SIG-M5 treated with dmso at 0.1 percent for 504 hours (cell line): ENCODE data around the gene SYNGAP1.
"Not testable (repeated sequence)": the region's sequence is repeated elsewhere in the genome, so short reads cannot be mapped to it uniquely, and the experiment has no call there.

Experiments
- DNase-seq: peaks from one replicate; lab custom pipeline; 2025; ENCODE audit not compliant: unreplicated experiment; lab: John Stamatoyannopoulos, UW

The SYNGAP1 gene

GRCh38 chr6:33419580-33420490 lies at the start of gene SYNGAP1:
SYNGAP1 (plus strand) TSS chr6:33420065; CDS start chr6:33420265, 200 bp downstream.
- DNase-seq = no peak

- not testable (repeated sequence) for DNase-seq
Observed at GRCh38 chr6:33371901-33372300, 48.0 kb upstream of the SYNGAP1 start.

- no peak for DNase-seq
Observed at GRCh38 chr6:33372526-33373123, 47.2 kb upstream of the SYNGAP1 start.

GRCh38 chr6:33373960-33374910 lies 45.6 kb upstream of the SYNGAP1 start:
- DNase-seq = no peak

- peak; percentile 50 for DNase-seq
Observed at GRCh38 chr6:33375143-33375671, 44.7 kb upstream of the SYNGAP1 start.

- no peak for DNase-seq
Observed at GRCh38 chr6:33377171-33377570, 42.7 kb upstream of the SYNGAP1 start.

- not testable (repeated sequence) for DNase-seq
Observed at GRCh38 chr6:33379184-33379583, 40.7 kb upstream of the SYNGAP1 start.

GRCh38 chr6:33380272-33380981 lies 39.4 kb upstream of the SYNGAP1 start:
- DNase-seq = no peak

GRCh38 chr6:33383427-33384185 lies 36.3 kb upstream of the SYNGAP1 start:
- no peak for DNase-seq

- no peak for DNase-seq
Observed at GRCh38 chr6:33384581-33385020, 35.3 kb upstream of the SYNGAP1 start.

- DNase-seq = no peak
Observed at GRCh38 chr6:33390173-33390572, 29.7 kb upstream of the SYNGAP1 start.

- no peak for DNase-seq
Observed at GRCh38 chr6:33390767-33391277, 29.0 kb upstream of the SYNGAP1 start.

- peak; percentile 99 for DNase-seq
Observed at GRCh38 chr6:33391278-33391921, 28.5 kb upstream of the SYNGAP1 start, which contains the start of gene KIFC1. KIFC1 (plus strand) TSS chr6:33391823; CDS start chr6:33391986, 163 bp downstream.

GRCh38 chr6:33391922-33392594 lies 27.8 kb upstream of the SYNGAP1 start:
- peak; percentile 27 for DNase-seq

- DNase-seq = no peak
Observed at GRCh38 chr6:33392595-33392948, 27.3 kb upstream of the SYNGAP1 start.

- no peak for DNase-seq
Observed at GRCh38 chr6:33392979-33393378, 26.9 kb upstream of the SYNGAP1 start.

GRCh38 chr6:33397541-33397940 lies 22.3 kb upstream of the SYNGAP1 start:
- DNase-seq = no peak

GRCh38 chr6:33398601-33399000 lies 21.3 kb upstream of the SYNGAP1 start:
- DNase-seq = not testable (repeated sequence)
